IMR-90 (cell line): ENCODE data around the gene CMIP.

Source experiments
- CEBPB ChIP-seq: IDR thresholded peaks from 2 replicates; pipeline ENCODE4 v1.6.1; 2012; ENCODE audit warnings: low read depth, low read length, improper control_type of control experiment
- CHD1 ChIP-seq: IDR thresholded peaks from 2 replicates; pipeline ENCODE4 v1.6.1; 2012; ENCODE audit warnings: low read depth, low read length, improper control_type of control experiment
- CTCF ChIP-seq: conservative IDR thresholded peaks from 2 replicates; pipeline ENCODE4 v1.5.1; 2012; ENCODE audit warnings: mild to moderate bottlenecking, low read depth, low read length, improper control_type of control experiment
- ELK1 ChIP-seq: fragments of 150-350 bp; IDR thresholded peaks from 2 replicates; pipeline ENCODE4 v1.6.1; 2016; ENCODE audit warnings: low read depth, mild to moderate bottlenecking, low read length, moderate library complexity, borderline replicate concordance
- FOS ChIP-seq: fragments of 150-350 bp; IDR thresholded peaks from 2 replicates; pipeline ENCODE4 v1.6.1; 2016; ENCODE audit warnings: low read depth, low read length
- MAZ ChIP-seq: IDR thresholded peaks from 2 replicates; pipeline ENCODE4 v1.6.1; 2012; ENCODE audit warnings: low read depth, mild to moderate bottlenecking, low read length, improper control_type of control experiment, moderate library complexity, borderline replicate concordance
- MXI1 ChIP-seq: IDR thresholded peaks from 2 replicates; pipeline ENCODE4 v1.6.1; 2012; ENCODE audit warnings: low read depth, mild to moderate bottlenecking, low read length, moderate library complexity, borderline replicate concordance
- NFE2L2 ChIP-seq: fragments of 150-350 bp; IDR thresholded peaks from 2 replicates; pipeline ENCODE4 v1.6.1; 2016; ENCODE audit warnings: low read depth, mild to moderate bottlenecking, low read length
- POLR2A ChIP-seq: IDR thresholded peaks from 2 replicates; pipeline ENCODE4 v1.6.1; 2012; ENCODE audit warnings: mild to moderate bottlenecking, low read depth, low read length
- RAD21 ChIP-seq: IDR thresholded peaks from 2 replicates; pipeline ENCODE4 v1.6.1; 2012; ENCODE audit warnings: low read length, improper control_type of control experiment
- RCOR1 ChIP-seq: IDR thresholded peaks from 2 replicates; pipeline ENCODE4 v1.6.1; 2012; ENCODE audit warnings: mild to moderate bottlenecking, low read length, improper control_type of control experiment; ENCODE audit not compliant: insufficient replicate concordance
- RFX5 ChIP-seq: IDR thresholded peaks from 2 replicates; pipeline ENCODE4 v1.8.0; 2012; ENCODE audit warnings: low read depth, mild to moderate bottlenecking, low read length, moderate library complexity
- SMC3 ChIP-seq: fragments of 150-350 bp; IDR thresholded peaks from 2 replicates; pipeline ENCODE4 v1.6.1; 2016; ENCODE audit warnings: low read depth, mild to moderate bottlenecking, antibody characterized with exemption, low read length, moderate library complexity
- USF2 ChIP-seq: fragments of 150-350 bp; IDR thresholded peaks from 2 replicates; pipeline ENCODE4 v1.6.1; 2017; ENCODE audit warnings: mild to moderate bottlenecking, antibody characterized with exemption, low read length, low read depth

- no peak for TF ChIP-seq CTCF
- TF ChIP-seq POLR2A = no peak
- no peak for TF ChIP-seq MXI1
- no peak for TF ChIP-seq RAD21
- TF ChIP-seq NFE2L2 = no peak
- TF ChIP-seq RFX5 = no peak
- TF ChIP-seq SMC3 = no peak
- no peak for TF ChIP-seq FOS
- no peak for TF ChIP-seq USF2
- no peak for TF ChIP-seq RCOR1
- TF ChIP-seq ELK1 = no peak
- no peak for TF ChIP-seq CHD1
- TF ChIP-seq CEBPB = no peak
- no peak for TF ChIP-seq MAZ
Measured at GRCh38 chr16:81569361-81570034, 124.9 kb downstream of the CMIP start.
